IPS DF 6.9 (cell line): ENCODE results near the gene KCNJ10.

ENCODE experiments used
- DNase-seq: peaks from one replicate; pipeline ENCODE4 v3.0.0-alpha.2; 2013; ENCODE audit warnings: low read depth, low spot score
- H3K27ac ChIP-seq: one replicate; pipeline ENCODE4 v1.5.1; 2013; ENCODE audit warnings: low read length, control low read depth
- H3K27me3 ChIP-seq: 2 replicates; pipeline ENCODE4 v1.6.1; 2013; ENCODE audit warnings: mild to moderate bottlenecking, low read length; ENCODE audit not compliant: control insufficient read depth, insufficient read depth
- H3K36me3 ChIP-seq: 2 replicates; pipeline ENCODE4 v1.6.1; 2013; ENCODE audit warnings: low read length; ENCODE audit not compliant: control insufficient read depth, insufficient read depth
- H3K4me1 ChIP-seq: 2 replicates; pipeline ENCODE4 v1.6.1; 2013; ENCODE audit warnings: low read length; ENCODE audit not compliant: control insufficient read depth, insufficient read depth
- H3K4me3 ChIP-seq: 2 replicates; pipeline ENCODE4 v1.5.1; 2013; ENCODE audit warnings: mild to moderate bottlenecking, low read length
- H3K9me3 ChIP-seq: 2 replicates; pipeline ENCODE4 v1.6.1; 2013; ENCODE audit warnings: low read length, inconsistent platforms; ENCODE audit not compliant: control insufficient read depth, insufficient read depth
- WGBS: extraction: QIAGEN DNeasy Blood & Tissue Kit; methylation state at CpG from one replicate; pipeline ENCODE4 v1.1.7; 2013; ENCODE audit warnings: mixed read lengths, missing lambda C conversion rate; ENCODE audit not compliant: insufficient read length, insufficient coverage; 5-methylcytosine and 5-hydroxymethylcytosine counted together

KCNJ10 gene

GRCh38 chr1:159951551-159951950 lies 118.4 kb downstream of the KCNJ10 start:
- DNase-seq = no peak
- no peaks in the 10 kb centered on the region; the same call in 1 of the 2 replicates for H3K9me3 ChIP-seq
- WGBS = no CpG with 5 or more reads among the region's 1 CpG
- no peaks in the 10 kb centered on the region for H3K4me1 ChIP-seq
- no peak overlapping the region for H3K4me3 ChIP-seq
- H3K36me3 ChIP-seq = no peaks in the 10 kb centered on the region
- no peaks in the 10 kb centered on the region for H3K27me3 ChIP-seq
- H3K27ac ChIP-seq = no peak overlapping the region

GRCh38 chr1:159951016-159951415 lies 118.9 kb downstream of the KCNJ10 start:
- no CpG with 5 or more reads among the region's 2 CpGs for WGBS
- Histone ChIP-seq H3K36me3 (no peaks in the 10 kb centered on the region), H3K4me1 (peaks cover 3% of the 10 kb centered on the region; the same call in 1 of the 2 replicates), H3K4me3 (no peak overlapping the region), H3K9me3 (no peaks in the 10 kb centered on the region; the same call in 1 of the 2 replicates), H3K27ac (no peak overlapping the region), H3K27me3 (no peaks in the 10 kb centered on the region)
- DNase-seq = no peak

GRCh38 chr1:159949981-159950381 lies 120.0 kb downstream of the KCNJ10 start:
- no peak overlapping the region for H3K4me3 ChIP-seq
- no peaks in the 10 kb centered on the region for H3K9me3 ChIP-seq
- no peak overlapping the region for H3K27ac ChIP-seq
- H3K4me1 ChIP-seq = peaks cover 3% of the 10 kb centered on the region; the same call in 1 of the 2 replicates
- DNase-seq = no peak
- no peaks in the 10 kb centered on the region for H3K27me3 ChIP-seq
- no peaks in the 10 kb centered on the region for H3K36me3 ChIP-seq
- WGBS = no CpG with 5 or more reads among the region's 4 CpGs

GRCh38 chr1:159949123-159949522 lies 120.8 kb downstream of the KCNJ10 start:
- WGBS = no CpG with 5 or more reads among the region's 6 CpGs
- H3K27me3 ChIP-seq = no peaks in the 10 kb centered on the region
- no peaks in the 10 kb centered on the region for H3K9me3 ChIP-seq
- H3K27ac ChIP-seq = no peak overlapping the region
- peaks cover 5% of the 10 kb centered on the region for H3K4me1 ChIP-seq
- no peak for DNase-seq
- no peaks in the 10 kb centered on the region for H3K36me3 ChIP-seq
- no peak overlapping the region for H3K4me3 ChIP-seq
